Panc1 (cell line): ENCODE measurements around the gene SNTB2.

ENCODE experiments used
- CTCF ChIP-seq: fragments of 450-650 bp; IDR thresholded peaks from 2 replicates; pipeline ENCODE4 v1.5.1; 2017; ENCODE audit warnings: mild to moderate bottlenecking
- POLR2AphosphoS5 ChIP-seq: IDR thresholded peaks from 2 replicates; pipeline ENCODE4 v1.6.1; 2012; ENCODE audit warnings: mild to moderate bottlenecking, low read depth, low read length, moderate library complexity
- REST ChIP-seq, 2 experiments: IDR thresholded peaks; 2 replicates each; pipeline ENCODE4 v1.6.1; 2011 to 2012; ENCODE audit warnings: low read depth in 2 of 2, control low read depth in 1 of 2, low read length in 1 of 2, mild to moderate bottlenecking in 1 of 2, moderate library complexity in 1 of 2; ENCODE audit not compliant: insufficient read depth in 1 of 2
- SIN3A ChIP-seq: IDR thresholded peaks from 2 replicates; pipeline ENCODE4 v1.6.1; 2012; ENCODE audit warnings: low read depth, mild to moderate bottlenecking, low read length, moderate library complexity, borderline replicate concordance; ENCODE audit not compliant: insufficient read depth

- TF ChIP-seq CTCF (no peak), POLR2AphosphoS5 (no peak), SIN3A (no peak), REST (IDR thresholded peaks at IDR 0.05; ENCODE audit: insufficient read depth in 1 of 2, low read depth in 2 of 2, low read length in 1 of 2) (no peak)
Observed at GRCh38 chr16:69143116-69143515, 43.8 kb upstream of the SNTB2 start.
